ENCODE results near the gene MYH16. TPM values are rescaled to one million over a fixed set of nuclear protein-coding genes. Genes with fewer than 3 reads are reported as not detected.
A peak's percentile ranks its signal among the peaks of the same experiment; 100 is the strongest.
"Not testable (repeated sequence)": the region's sequence is repeated elsewhere in the genome, so short reads cannot be mapped to it uniquely, and the experiment has no call there.

MYH16 gene
- total and polyA plus RNA-seq, 9 of the 15 experiments (the other 6 are each of a cell fraction or from before 2014, with no cell fraction given): 0.09 TPM; not detected in 8

GRCh38 chr7:99330314-99330961, 57.8 kb downstream of the MYH16 start (continued):
- peak; percentile 64 for TF ChIP-seq CBFA2T3 (IDR thresholded peaks at IDR 0.05)
- TF ChIP-seq POLR2AphosphoS5 (IDR thresholded peaks at IDR 0.05; ENCODE audit: control insufficient read depth, insufficient read depth, low read depth, low read length): 0 out of 2 replicates have a peak, but pooled peaks have one; percentile 34
- peak; percentile 71 for TF ChIP-seq ZBTB40 (IDR thresholded peaks at IDR 0.05)
- not testable (repeated sequence) for TF ChIP-seq ZBTB40 (CRISPR knock-in tag; IDR thresholded peaks at IDR 0.05); PBX2 (CRISPR knock-in tag; IDR thresholded peaks at IDR 0.05; ENCODE audit: low read depth)
- peak; percentile 75 for TF ChIP-seq MEF2D (tag; conservative IDR thresholded peaks at IDR 0.05; ENCODE audit: low read depth)
- TF ChIP-seq HDGF (IDR thresholded peaks at IDR 0.05): peak; percentile 95; the same call in 1 of the 2 replicates
- peak; percentile 83 for TF ChIP-seq TFAP4 (CRISPR knock-in tag; IDR thresholded peaks at IDR 0.05; ENCODE audit: borderline replicate concordance)
- peak; percentile 80 for TF ChIP-seq IRF9 (tag; IDR thresholded peaks at IDR 0.05)
- TF ChIP-seq ETV5 (CRISPR knock-in tag; IDR thresholded peaks at IDR 0.05; ENCODE audit: low read depth): peak; percentile 72
- peak; percentile 92 for TF ChIP-seq EHMT2 (IDR thresholded peaks at IDR 0.05)
- 0 out of 2 replicates have a peak, but pooled peaks have one; percentile 35 for TF ChIP-seq PBX2 (tag; conservative IDR thresholded peaks at IDR 0.05; ENCODE audit: low read depth)
- peak; percentile 45; the same call in 1 of the 2 replicates for TF ChIP-seq ZC3H8 (IDR thresholded peaks at IDR 0.05)
- TF ChIP-seq CXXC5 (CRISPR knock-in tag; IDR thresholded peaks at IDR 0.05): peak; percentile 39; the same call in 1 of the 2 replicates
- TF ChIP-seq MAFK (IDR thresholded peaks at IDR 0.05; ENCODE audit: low read length): peak; percentile 96

Data from K562 (cell line).